Neutrophil (primary cell): ENCODE measurements around the gene IFNL4.
"Not testable (repeated sequence)": the region's sequence is repeated elsewhere in the genome, so short reads cannot be mapped to it uniquely, and the experiment has no call there.

Experiments used
- H3K27ac ChIP-seq: fragments of 200-600 bp; sonication (generic); 2 replicates; pipeline ENCODE4 v1.5.1; 2016; ENCODE audit warnings: mild to moderate bottlenecking, moderate library complexity
- H3K27me3 ChIP-seq: fragments of 200-600 bp; sonication (generic); 2 replicates; pipeline ENCODE4 v1.6.0; 2016; ENCODE audit warnings: mild to moderate bottlenecking
- H3K36me3 ChIP-seq: fragments of 200-600 bp; sonication (generic); 2 replicates; pipeline ENCODE4 v1.5.1; 2017
- H3K4me1 ChIP-seq, 2 experiments: fragments of 200-600 bp in 1 of 2; sonication (generic) in 1 of 2; 1 replicate in 1 of 2; 2 replicates in 1 of 2; pipeline versions ENCODE4 v1.5.1 to v1.6.1; 2013 to 2016; ENCODE audit warnings: low read depth in 1 of 2, low read length in 1 of 2, mild to moderate bottlenecking in 1 of 2, moderate library complexity in 1 of 2; ENCODE audit not compliant: control insufficient read depth in 1 of 2, insufficient read depth in 1 of 2
- H3K4me3 ChIP-seq, 2 experiments: fragments of 200-600 bp in 1 of 2; sonication (generic) in 1 of 2; 1 replicate in 1 of 2; 2 replicates in 1 of 2; pipeline ENCODE4 v1.5.1; 2013 to 2016; ENCODE audit warnings: low read depth in 1 of 2, low read length in 1 of 2, mild to moderate bottlenecking in 1 of 2, moderate library complexity in 1 of 2
- H3K9me3 ChIP-seq: fragments of 200-600 bp; sonication (generic); 2 replicates; pipeline ENCODE4 v1.5.1; 2016
- CTCF ChIP-seq: fragments of 200-600 bp; sonication (generic); IDR thresholded peaks from 2 replicates; pipeline ENCODE4 v1.5.1; 2016; ENCODE audit warnings: antibody characterized with exemption

The IFNL4 gene

GRCh38 chr19:39223703-39224279 lies 24.9 kb downstream of the IFNL4 start:
- Histone ChIP-seq H3K4me1 (peaks cover 3 to 7% of the 10 kb centered on the region in 2 experiments), H3K27me3 (peaks cover 24% of the 10 kb centered on the region), H3K9me3 (no peaks in the 10 kb centered on the region), H3K27ac (no peak overlapping the region), H3K36me3 (no peaks in the 10 kb centered on the region), H3K4me3 (no peak overlapping the region)
- TF ChIP-seq CTCF, result no peak

- H3K4me1 ChIP-seq, H3K27ac ChIP-seq, H3K36me3 ChIP-seq, H3K4me3 ChIP-seq, H3K9me3 ChIP-seq: not testable (repeated sequence)
- peaks cover 10% of the 10 kb centered on the region for H3K27me3 ChIP-seq
Measured at GRCh38 chr19:39219108-39219507, 29.5 kb downstream of the IFNL4 start.

- Histone ChIP-seq H3K36me3 (no peaks in the 10 kb centered on the region), H3K27me3 (peaks cover 3% of the 10 kb centered on the region)
Measured at GRCh38 chr19:39218230-39219007, 30.2 kb downstream of the IFNL4 start.

GRCh38 chr19:39217094-39217493 lies 31.6 kb downstream of the IFNL4 start:
- H3K4me1 ChIP-seq, result no peaks in the 10 kb centered on the region
- peaks cover 3% of the 10 kb centered on the region for H3K27me3 ChIP-seq
- H3K4me3 ChIP-seq, result no peak overlapping the region
- no peaks in the 10 kb centered on the region for H3K36me3 ChIP-seq
- TF ChIP-seq CTCF, result no peak
- no peak overlapping the region for H3K27ac ChIP-seq
- H3K9me3 ChIP-seq, result no peaks in the 10 kb centered on the region

More at GRCh38 chr19:39218230-39219007, 30.2 kb downstream of the IFNL4 start:
- no peak for TF ChIP-seq CTCF
- Histone ChIP-seq H3K9me3 (no peaks in the 10 kb centered on the region), H3K4me3 (no peak overlapping the region), H3K4me1 (no peaks in the 10 kb centered on the region), H3K27ac (no peak overlapping the region)

DNA sequence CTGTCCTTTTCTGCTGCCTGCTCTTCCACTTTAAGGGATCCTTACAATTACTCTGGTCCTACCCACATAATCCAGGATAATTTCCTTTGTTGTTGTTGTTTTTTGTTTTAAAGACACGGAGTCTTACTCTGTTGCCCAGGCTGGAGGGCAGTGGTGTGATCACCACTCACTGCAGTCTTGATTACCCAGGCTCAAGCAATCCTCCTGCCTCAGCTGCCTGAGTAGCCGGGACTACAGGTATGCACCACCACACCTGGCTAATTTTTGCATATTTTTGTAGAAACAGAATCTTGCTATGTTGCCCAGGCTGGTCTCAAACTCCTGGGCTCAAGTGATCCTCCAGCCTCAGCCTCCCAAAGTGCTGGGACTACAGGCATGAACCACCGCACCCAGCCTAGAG lies 33.3 kb downstream of the IFNL4 start:
- not testable (repeated sequence) for H3K4me3 ChIP-seq, H3K4me1 ChIP-seq, H3K36me3 ChIP-seq, H3K27me3 ChIP-seq, H3K27ac ChIP-seq, H3K9me3 ChIP-seq

GRCh38 chr19:39212375-39212742 lies 36.3 kb downstream of the IFNL4 start:
- TF ChIP-seq CTCF, result peak; percentile 55

More at GRCh38 chr19:39212375-39212742, 36.3 kb downstream of the IFNL4 start:
- Histone ChIP-seq H3K4me1 (no peaks in the 10 kb centered on the region), H3K27ac (no peak overlapping the region), H3K9me3 (no peaks in the 10 kb centered on the region), H3K27me3 (peaks cover 3% of the 10 kb centered on the region), H3K36me3 (no peaks in the 10 kb centered on the region), H3K4me3 (no peak overlapping the region)
